ENCODE measurements around the gene CBR3.

- TF ChIP-seq EZH2 (IDR thresholded peaks at IDR 0.05) = no peak
- no peak for TF ChIP-seq MAX (IDR thresholded peaks at IDR 0.05)
Observed at GRCh38 chr21:36125512-36126207, 9.2 kb upstream of the CBR3 start.

Data from HCT116 (cell line).